Sigmoid colon (tissue), 7 donors: ENCODE results near the gene CUZD1. TPM values are rescaled to one million over a fixed set of nuclear protein-coding genes. Genes with fewer than 3 reads are reported as not detected.

Source experiments
- DNase-seq: peaks from one replicate; pipeline ENCODE4 v3.0.0-alpha.2; 2019
- H3K27ac ChIP-seq, 4 donors: fragments of 200-600 bp; sonication (generic); one replicate each; pipeline ENCODE4 v1.5.1; 2016 to 2019; ENCODE audit warnings: mild to moderate bottlenecking in 1 of 4
- H3K27me3 ChIP-seq, 3 donors: fragments of 200-600 bp; sonication (generic); one replicate each; pipeline ENCODE4 v1.5.1; 2019; ENCODE audit warnings: mild to moderate bottlenecking in 1 of 3
- H3K36me3 ChIP-seq, 4 donors: fragments of 200-600 bp; sonication (generic); one replicate each; pipeline ENCODE4 v1.5.1; 2016 to 2019
- H3K4me1 ChIP-seq, 4 donors: fragments of 200-600 bp; sonication (generic); one replicate each; pipeline ENCODE4 v1.5.1; 2017 to 2019
- H3K4me3 ChIP-seq, 4 donors: fragments of 200-600 bp; sonication (generic); one replicate each; pipeline ENCODE4 v1.5.1; 2017 to 2019; ENCODE audit warnings: mild to moderate bottlenecking in 2 of 4, moderate library complexity in 1 of 4
- H3K9me3 ChIP-seq, 4 donors: fragments of 200-600 bp in 3 of 4; sonication (generic) in 3 of 4; one replicate each; pipeline versions ENCODE4 v1.5.1 to v1.6.1; 2013 to 2019
- CTCF ChIP-seq, 4 experiments: fragments of 450-650 bp in 3 of 4; fragments of 200-600 bp in 1 of 4; IDR thresholded peaks; one replicate each; pipeline ENCODE4 v1.5.1; 2016 to 2019; ENCODE audit warnings: antibody characterized with exemption in 4 of 4, mild to moderate bottlenecking in 3 of 4, moderate library complexity in 2 of 4
- EP300 ChIP-seq, 4 donors: sonication (generic); formaldehyde crosslinking; IDR thresholded peaks; one replicate each; pipeline ENCODE4 v1.6.1; 2017; ENCODE audit warnings: antibody characterized with exemption in 4 of 4
- POLR2A ChIP-seq, 2 donors: fragments of 450-650 bp; IDR thresholded peaks; one replicate each; pipeline ENCODE4 v1.6.1; 2016; ENCODE audit warnings: antibody characterized with exemption in 2 of 2, mild to moderate bottlenecking in 2 of 2, moderate library complexity in 2 of 2
- POLR2AphosphoS5 ChIP-seq, 4 donors: sonication (generic); formaldehyde crosslinking; IDR thresholded peaks; one replicate each; pipeline ENCODE4 v1.6.1; 2017; ENCODE audit warnings: antibody characterized with exemption in 4 of 4
- WGBS, 2 donors: extraction: QIAGEN DNeasy Blood & Tissue Kit; methylation state at CpG; one replicate each; pipeline ENCODE4 v1.1.7; 2013; 5-methylcytosine and 5-hydroxymethylcytosine counted together
- intact Hi-C: fragments of 100-400 bp; cut with DNase I; formaldehyde crosslinking; loops from one replicate; pipeline ENCODE4 v1.15.1; 2023
- polyA plus RNA-seq, 3 donors: library from polyadenylated mRNA; stranded (reverse); fragments of 200-250 nt; gene quantifications; one replicate each; pipeline ENCODE4 v1.2.3, GENCODE V29; 2013
- total RNA-seq, 4 donors: library from RNA; depleted of rRNA; stranded (reverse); fragments of >200 nt; gene quantifications; one replicate each; pipeline ENCODE4 v1.1.0, GENCODE V29; 2016
- donor health status: healthy with polysubstance abuse.
- donor health status: Bipolar disorder and iron deficiency.
- donor health status: healthy.

The CUZD1 gene
- total and polyA plus RNA-seq, 7 donors = 0.36 to 4.2 (median 0.60) TPM; not detected in 3

GRCh38 chr10:122844146-122844545 is 1.5 kb downstream of the CUZD1 start:
- Histone ChIP-seq H3K27ac (no peak overlapping the region), H3K36me3 (no peaks in the 10 kb centered on the region), H3K27me3 (no peaks in the 10 kb centered on the region), H3K4me1 (peaks cover 0 to 8% (median 0%) of the 10 kb centered on the region in 4 donors), H3K4me3 (no peak overlapping the region), H3K9me3 (no peaks in the 10 kb centered on the region)
- no peak for DNase-seq
- no peak for TF ChIP-seq POLR2A (IDR thresholded peaks at IDR 0.05)
- TF ChIP-seq CTCF (IDR thresholded peaks at IDR 0.05) = no peak
- TF ChIP-seq POLR2AphosphoS5 (IDR thresholded peaks at IDR 0.05) = no peak
- TF ChIP-seq EP300 (IDR thresholded peaks at IDR 0.05) = no peak
- intact Hi-C loops = no loop called here
- WGBS, 2 donors = 96 to 97% methylated on average over 4 of the region's 4 CpGs

GRCh38 chr10:122841569-122841968 is 4.1 kb downstream of the CUZD1 start:
- intact Hi-C loops = no loop called here
- peaks cover 0 to 16% (median 0%) of the 10 kb centered on the region in 4 donors for H3K36me3 ChIP-seq
- H3K4me1 ChIP-seq = peaks cover 0 to 8% (median 0%) of the 10 kb centered on the region in 4 donors
- H3K27ac ChIP-seq = no peak overlapping the region
- DNase-seq = no peak
- no peak for TF ChIP-seq EP300 (IDR thresholded peaks at IDR 0.05)
- H3K27me3 ChIP-seq = no peaks in the 10 kb centered on the region
- no peaks in the 10 kb centered on the region for H3K9me3 ChIP-seq
- no peak overlapping the region for H3K4me3 ChIP-seq

GRCh38 chr10:122839505-122839904 is 6.2 kb downstream of the CUZD1 start:
- no peak for TF ChIP-seq POLR2AphosphoS5 (IDR thresholded peaks at IDR 0.05)
- TF ChIP-seq POLR2A (IDR thresholded peaks at IDR 0.05) = no peak
- no peak for TF ChIP-seq EP300 (IDR thresholded peaks at IDR 0.05)
- Histone ChIP-seq H3K27ac (no peak overlapping the region), H3K4me1 (no peaks in the 10 kb centered on the region), H3K36me3 (peaks cover 0 to 16% (median 0%) of the 10 kb centered on the region in 4 donors), H3K27me3 (no peaks in the 10 kb centered on the region), H3K4me3 (no peak overlapping the region), H3K9me3 (no peaks in the 10 kb centered on the region)
- no peak for DNase-seq
- intact Hi-C loops = no loop called here

- Histone ChIP-seq H3K36me3 (peaks cover 0 to 16% (median 0%) of the 10 kb centered on the region in 4 donors), H3K27me3 (no peaks in the 10 kb centered on the region), H3K4me3 (no peak overlapping the region), H3K27ac (no peak overlapping the region), H3K9me3 (no peaks in the 10 kb centered on the region), H3K4me1 (no peaks in the 10 kb centered on the region)
- WGBS, 2 donors = 84 to 87% methylated on average over 4 of the region's 4 CpGs
- DNase-seq = no peak
- intact Hi-C loops = no loop called here
- no peak for TF ChIP-seq CTCF (IDR thresholded peaks at IDR 0.05)
- TF ChIP-seq POLR2A (IDR thresholded peaks at IDR 0.05) = no peak
- TF ChIP-seq EP300 (IDR thresholded peaks at IDR 0.05) = no peak
- TF ChIP-seq POLR2AphosphoS5 (IDR thresholded peaks at IDR 0.05) = no peak
These were observed 6.8 kb downstream of the CUZD1 start for GRCh38 chr10:122838880-122839279.

- WGBS, 2 donors = 92 to 96% methylated on average over 2 of the region's 2 CpGs
- Histone ChIP-seq H3K4me1 (no peaks in the 10 kb centered on the region), H3K4me3 (no peak overlapping the region), H3K27me3 (no peaks in the 10 kb centered on the region), H3K36me3 (peaks cover 0 to 16% (median 0%) of the 10 kb centered on the region in 4 donors), H3K27ac (no peak overlapping the region), H3K9me3 (no peaks in the 10 kb centered on the region)
- no peak for DNase-seq
- TF ChIP-seq POLR2AphosphoS5 (IDR thresholded peaks at IDR 0.05) (no peak), CTCF (IDR thresholded peaks at IDR 0.05) (no peak), EP300 (IDR thresholded peaks at IDR 0.05) (no peak), POLR2A (IDR thresholded peaks at IDR 0.05) (no peak)
- intact Hi-C loops = no loop called here
These were observed 9.7 kb downstream of the CUZD1 start for GRCh38 chr10:122835908-122836307.

GRCh38 chr10:122830965-122831353 is 14.7 kb downstream of the CUZD1 start:
- H3K27me3 ChIP-seq = no peaks in the 10 kb centered on the region
- no peak overlapping the region for H3K4me3 ChIP-seq
- no peak for DNase-seq
- H3K36me3 ChIP-seq = no peaks in the 10 kb centered on the region
- TF ChIP-seq CTCF (IDR thresholded peaks at IDR 0.05) (no peak), EP300 (IDR thresholded peaks at IDR 0.05) (no peak), POLR2AphosphoS5 (IDR thresholded peaks at IDR 0.05) (no peak), POLR2A (IDR thresholded peaks at IDR 0.05) (no peak)
- H3K9me3 ChIP-seq = no peaks in the 10 kb centered on the region
- WGBS, 2 donors = 91 to 99% methylated on average over 1 of the region's 1 CpG
- no peak overlapping the region for H3K27ac ChIP-seq
- no peaks in the 10 kb centered on the region for H3K4me1 ChIP-seq
- intact Hi-C loops = no loop called here
